Naive thymus-derived CD8-positive, alpha-beta T cell (primary cell): ENCODE data around the gene HERC3. TPM values are rescaled to one million over a fixed set of nuclear protein-coding genes. Genes with fewer than 3 reads are reported as not detected.

Experiments
- ATAC-seq, 2 donors: fragments of 150-1000 bp; cut with Tn5 transposase in 1 of 2; sonication (Bioruptor Pico), chemical (Tn5 transposase) in 1 of 2; 1 replicate in 1 of 2; 2 replicates in 1 of 2; pipeline ENCODE4 v1.10.0; 2021; ENCODE audit warnings: mild to moderate bottlenecking in 2 of 2, moderate library complexity in 2 of 2
- POLR2A ChIA-PET: fragments of 350-600 bp; sonication (Branson Sonifier 250); formaldehyde crosslinking; loops from one replicate; lab custom pipeline; 2021; ENCODE audit warnings: antibody characterized with exemption; lab: Charles Lee
- DNase-seq, 10 donors: peaks; one replicate each; pipeline versions ENCODE4 v3.0.0 to v3.0.0-alpha.2; 2020 to 2022
- H3K27ac Mint-ChIP-seq, 10 donors: one replicate each; pipeline ENCODE4 v1.8.0; 2020 to 2022; ENCODE audit warnings: mild to moderate bottlenecking in 10 of 10, mixed read lengths in 10 of 10, moderate library complexity in 4 of 10, inconsistent platforms in 1 of 10
- H3K27me3 Mint-ChIP-seq, 5 donors: one replicate each; pipeline ENCODE4 v1.8.0; 2021 to 2022; ENCODE audit warnings: mixed read lengths in 5 of 5
- H3K36me3 Mint-ChIP-seq, 3 donors: one replicate each; pipeline ENCODE4 v1.8.0; 2020 to 2022; ENCODE audit warnings: mixed read lengths in 3 of 3, mild to moderate bottlenecking in 2 of 3, inconsistent platforms in 1 of 3
- H3K4me1 Mint-ChIP-seq, 4 donors: one replicate each; pipeline ENCODE4 v1.8.0; 2021 to 2022; ENCODE audit warnings: mixed read lengths in 4 of 4
- H3K4me3 Mint-ChIP-seq, 10 donors: one replicate each; pipeline ENCODE4 v1.8.0; 2020 to 2022; ENCODE audit warnings: mild to moderate bottlenecking in 10 of 10, mixed read lengths in 10 of 10, moderate library complexity in 6 of 10, inconsistent platforms in 1 of 10
- H3K9me3 Mint-ChIP-seq, 9 donors: one replicate each; pipeline ENCODE4 v1.8.0; 2020 to 2022; ENCODE audit warnings: mixed read lengths in 9 of 9, mild to moderate bottlenecking in 3 of 9, inconsistent platforms in 1 of 9, moderate library complexity in 1 of 9
- polyA plus RNA-seq, 3 donors: library from polyadenylated mRNA; unstranded; fragments of 300-500 nt; fragmentation: Illumina TruSeq; gene quantifications; one replicate each; pipeline ENCODE4 v1.2.3, GENCODE V29; 2021
- total RNA-seq, 8 experiments: library from RNA in 2 of 8; stranded (reverse) in 2 of 8; gene quantifications; one replicate each; pipeline ENCODE4 v1.2.3 and lab custom pipeline; 2021 to 2026

The HERC3 gene
- total and polyA plus RNA-seq, 5 experiments from 2014 or later: 29.7 to 111 (median 37.1) TPM

DNA sequence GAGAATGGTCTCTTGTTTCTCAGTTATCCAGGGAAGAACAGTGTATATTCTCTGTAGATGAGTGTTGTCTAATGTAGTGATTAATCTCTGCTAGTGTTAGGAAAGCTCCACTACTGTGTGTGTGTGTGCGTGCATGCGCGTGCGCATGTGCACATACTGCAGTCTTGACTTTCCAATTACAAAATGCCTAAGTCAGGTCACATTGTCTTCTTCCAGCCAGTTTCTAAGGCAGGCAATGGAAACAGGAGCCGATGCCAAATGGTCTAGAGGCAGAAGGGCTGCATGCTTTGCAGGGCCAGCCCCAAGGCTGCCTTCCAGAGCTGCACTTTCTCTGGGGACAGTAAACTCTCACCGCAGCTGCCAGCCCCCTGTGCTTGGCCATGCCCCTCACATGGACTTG, 135.9 kb downstream of the HERC3 start:
- peaks cover 5 to 62% (median 14%) of the 10 kb centered on the region in 3 donors for H3K36me3 Mint-ChIP-seq
- POLR2A ChIA-PET: no interaction called here
- no peak for DNase-seq
- ATAC-seq: no peak
- H3K27ac Mint-ChIP-seq: peak overlapping the region in 2 of 10 donors; percentile 1 to 18
- no peak overlapping the region for H3K4me3 Mint-ChIP-seq
- no peaks in the 10 kb centered on the region for H3K27me3 Mint-ChIP-seq
- H3K4me1 Mint-ChIP-seq: peaks cover 0 to 2% (median 0%) of the 10 kb centered on the region in 4 donors
- H3K9me3 Mint-ChIP-seq: no peaks in the 10 kb centered on the region

DNA sequence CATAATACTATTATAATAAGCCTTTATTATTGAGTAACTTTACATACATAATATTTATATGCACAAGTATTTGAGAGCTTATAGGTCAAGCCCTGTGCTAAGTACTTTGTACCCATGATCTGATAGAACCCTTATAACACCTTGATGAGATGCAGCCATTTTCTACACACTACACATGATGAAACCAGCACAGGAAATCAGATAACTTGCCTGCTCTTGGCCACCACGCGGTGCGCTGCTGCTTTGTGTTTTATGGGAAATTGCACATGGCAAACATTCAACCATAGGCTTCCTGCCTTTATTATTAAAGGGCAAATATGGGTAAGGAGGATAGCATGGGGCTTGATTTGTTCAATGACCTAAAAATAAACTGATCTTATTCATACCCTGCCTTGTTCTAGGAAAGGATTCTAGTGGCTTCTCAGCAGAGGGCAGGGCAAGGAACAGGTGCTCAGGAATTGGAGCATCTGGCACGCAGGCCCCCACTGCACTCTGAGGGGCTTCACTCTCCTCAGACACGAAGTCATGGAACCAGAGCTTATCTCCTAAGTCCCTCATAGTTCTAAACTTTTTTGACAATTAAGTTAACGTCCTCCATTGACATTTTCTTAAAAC, 137.0 kb downstream of the HERC3 start:
- Mint-ChIP-seq H3K36me3 (peaks cover 5 to 53% (median 14%) of the 10 kb centered on the region in 3 donors), H3K4me3 (no peak overlapping the region), H3K4me1 (peaks cover 0 to 2% (median 0%) of the 10 kb centered on the region in 4 donors), H3K27me3 (no peaks in the 10 kb centered on the region), H3K27ac (peak overlapping the region in 1 of 10 donors; percentile 59), H3K9me3 (no peaks in the 10 kb centered on the region)
- DNase-seq: no peak
- ATAC-seq: no peak
- POLR2A ChIA-PET: no interaction called here

DNA sequence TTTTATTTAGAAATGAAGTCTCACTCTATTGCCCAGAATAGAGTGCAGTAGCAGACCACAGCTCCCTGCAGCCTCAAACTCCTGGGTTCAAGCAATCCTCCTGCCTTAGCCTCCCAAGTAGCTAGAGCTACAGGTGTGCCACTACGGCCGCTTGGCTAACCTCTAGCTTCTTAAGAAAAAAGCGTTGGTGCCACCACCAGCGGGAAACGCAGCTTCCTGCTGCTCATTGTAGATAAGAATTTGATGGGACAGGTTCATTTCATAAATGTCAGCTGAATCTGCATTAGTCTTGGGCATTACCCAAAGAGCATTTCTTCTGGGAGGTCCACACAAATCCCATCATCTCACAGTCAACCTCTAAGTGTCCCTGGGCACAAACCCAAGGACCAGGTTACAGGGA, 138.5 kb downstream of the HERC3 start:
- H3K4me1 Mint-ChIP-seq: peaks cover 0 to 2% (median 0%) of the 10 kb centered on the region in 4 donors
- H3K36me3 Mint-ChIP-seq: peaks cover 5 to 43% (median 11%) of the 10 kb centered on the region in 3 donors
- DNase-seq (no peak), ATAC-seq (no peak)
- H3K27me3 Mint-ChIP-seq: no peaks in the 10 kb centered on the region
- POLR2A ChIA-PET: no interaction called here
- peak overlapping the region in 6 of 10 donors; percentile 3 to 66 (median 34) for H3K27ac Mint-ChIP-seq
- no peak overlapping the region for H3K4me3 Mint-ChIP-seq
- no peaks in the 10 kb centered on the region for H3K9me3 Mint-ChIP-seq

DNA sequence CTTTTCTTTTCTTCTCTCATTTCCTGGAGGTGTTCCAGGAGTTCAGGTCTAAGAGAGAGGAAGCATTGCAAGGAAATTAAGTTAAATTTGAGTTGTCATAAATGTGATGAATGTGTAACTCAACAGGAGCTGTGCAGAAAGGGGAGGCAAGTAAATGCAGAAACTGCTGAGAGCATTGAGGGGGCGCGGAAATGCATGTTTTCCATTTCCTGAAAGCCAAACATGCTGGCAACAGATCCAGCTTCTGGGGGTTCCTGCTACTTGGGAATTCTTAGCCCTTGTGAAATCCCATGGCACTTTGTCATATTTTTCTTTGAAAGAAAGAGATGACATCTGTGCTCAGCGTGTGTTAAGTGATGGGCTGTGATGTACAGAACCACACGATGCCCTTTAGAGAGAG, 139.1 kb downstream of the HERC3 start:
- Mint-ChIP-seq H3K27ac (peak overlapping the region in 2 of 10 donors; percentile 19 to 25), H3K4me3 (no peak overlapping the region), H3K9me3 (no peaks in the 10 kb centered on the region), H3K27me3 (no peaks in the 10 kb centered on the region), H3K36me3 (peaks cover 5 to 38% (median 10%) of the 10 kb centered on the region in 3 donors), H3K4me1 (peaks cover 0 to 2% (median 0%) of the 10 kb centered on the region in 4 donors)
- POLR2A ChIA-PET: no interaction called here
- DNase-seq (no peak), ATAC-seq (no peak)

- no peak for ATAC-seq
- peaks cover 4 to 12% (median 9%) of the 10 kb centered on the region in 4 donors for H3K4me1 Mint-ChIP-seq
- H3K4me3 Mint-ChIP-seq: no peak overlapping the region
- H3K27me3 Mint-ChIP-seq: no peaks in the 10 kb centered on the region
- DNase-seq: no peak
- POLR2A ChIA-PET: no interaction called here
- peak overlapping the region in 1 of 10 donors; percentile 16 for H3K27ac Mint-ChIP-seq
- H3K36me3 Mint-ChIP-seq: peaks cover 0 to 24% (median 6%) of the 10 kb centered on the region in 3 donors
- H3K9me3 Mint-ChIP-seq: no peaks in the 10 kb centered on the region
Observed at GRCh38 chr4:88732714-88733368, 140.6 kb downstream of the HERC3 start.

DNA sequence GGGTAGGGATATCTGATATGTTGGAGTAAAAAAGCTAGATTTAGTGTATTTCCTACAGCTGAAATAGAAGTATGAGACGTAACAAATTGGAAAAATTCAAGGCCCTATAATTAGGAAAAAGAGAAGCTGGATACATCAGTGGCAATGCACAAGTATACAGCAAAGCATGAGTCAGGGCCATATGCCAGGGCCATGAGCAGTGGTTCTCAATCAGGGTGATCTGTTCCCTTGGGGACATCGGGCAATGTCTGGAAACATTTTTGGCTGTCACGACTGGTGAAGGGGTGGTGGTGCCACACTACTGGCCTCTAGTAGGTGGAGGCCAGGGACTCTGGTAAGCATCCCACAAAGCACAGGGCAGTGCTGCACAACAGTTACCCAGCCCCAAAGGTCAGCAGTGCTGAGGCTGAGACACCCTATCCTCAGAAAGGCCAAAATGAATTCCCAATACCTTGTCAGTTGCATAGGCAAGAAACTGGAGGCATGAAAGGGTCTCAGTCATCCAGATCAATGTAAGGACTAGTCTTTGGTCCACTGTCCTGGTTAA, 142.2 kb downstream of the HERC3 start:
- no peak for ATAC-seq
- DNase-seq: no peak
- Mint-ChIP-seq H3K9me3 (no peaks in the 10 kb centered on the region), H3K27me3 (no peaks in the 10 kb centered on the region), H3K36me3 (peaks cover 0 to 10% (median 4%) of the 10 kb centered on the region in 3 donors), H3K27ac (peak overlapping the region in 4 of 10 donors; percentile 8 to 71 (median 22)), H3K4me1 (peaks cover 9 to 23% (median 20%) of the 10 kb centered on the region in 4 donors), H3K4me3 (no peak overlapping the region)
- POLR2A ChIA-PET: no interaction called here

DNA sequence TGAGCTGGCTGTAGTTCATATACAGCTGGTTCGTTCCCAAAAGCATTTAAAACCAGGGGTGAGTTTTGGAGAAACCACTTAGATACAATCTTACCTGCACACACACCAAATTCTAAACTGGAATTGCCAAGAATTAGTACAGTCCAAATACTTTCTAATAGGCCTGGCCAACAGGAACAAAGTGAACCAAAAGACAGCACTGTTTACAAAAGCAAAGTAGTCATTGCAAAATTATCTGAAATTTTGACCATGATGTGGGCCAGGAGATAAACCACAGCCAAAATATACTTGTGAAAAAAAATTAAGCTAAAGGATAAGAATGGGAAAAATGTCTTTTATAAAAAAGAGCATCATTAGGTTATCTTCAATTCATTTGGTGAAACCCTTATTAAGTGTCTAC, 143.3 kb downstream of the HERC3 start:
- DNase-seq (no peak), ATAC-seq (no peak)
- peak overlapping the region in 1 of 10 donors; percentile 30 for H3K27ac Mint-ChIP-seq
- POLR2A ChIA-PET: interaction anchor here (0.7 kb wide), 1 partner anchor 17 kb away, joined by 3 read pairs; no protein-coding TSS in a partner anchor
- H3K27me3 Mint-ChIP-seq: no peaks in the 10 kb centered on the region
- H3K4me1 Mint-ChIP-seq: peaks cover 9 to 24% (median 22%) of the 10 kb centered on the region in 4 donors
- H3K36me3 Mint-ChIP-seq: peaks cover 0 to 3% (median 3%) of the 10 kb centered on the region in 3 donors
- H3K4me3 Mint-ChIP-seq: no peak overlapping the region
- H3K9me3 Mint-ChIP-seq: no peaks in the 10 kb centered on the region

GRCh38 chr4:88736264-88736663, 144.0 kb downstream of the HERC3 start:
- POLR2A ChIA-PET: interaction anchor here (0.7 to 1.4 kb wide), 2 partner anchors 17 to 144 kb away, joined by 3 to 5 read pairs; partner anchors contain the start of gene HERC3
- DNase-seq (no peak), ATAC-seq (no peak)
- H3K4me1 Mint-ChIP-seq: peaks cover 9 to 24% (median 21%) of the 10 kb centered on the region in 4 donors
- H3K27me3 Mint-ChIP-seq: no peaks in the 10 kb centered on the region
- H3K27ac Mint-ChIP-seq: peak overlapping the region in 2 of 10 donors; percentile 5 to 68
- no peaks in the 10 kb centered on the region for H3K36me3 Mint-ChIP-seq
- peak overlapping the region in 3 of 10 donors; percentile 3 to 74 (median 20) for H3K4me3 Mint-ChIP-seq
- H3K9me3 Mint-ChIP-seq: no peaks in the 10 kb centered on the region

DNA sequence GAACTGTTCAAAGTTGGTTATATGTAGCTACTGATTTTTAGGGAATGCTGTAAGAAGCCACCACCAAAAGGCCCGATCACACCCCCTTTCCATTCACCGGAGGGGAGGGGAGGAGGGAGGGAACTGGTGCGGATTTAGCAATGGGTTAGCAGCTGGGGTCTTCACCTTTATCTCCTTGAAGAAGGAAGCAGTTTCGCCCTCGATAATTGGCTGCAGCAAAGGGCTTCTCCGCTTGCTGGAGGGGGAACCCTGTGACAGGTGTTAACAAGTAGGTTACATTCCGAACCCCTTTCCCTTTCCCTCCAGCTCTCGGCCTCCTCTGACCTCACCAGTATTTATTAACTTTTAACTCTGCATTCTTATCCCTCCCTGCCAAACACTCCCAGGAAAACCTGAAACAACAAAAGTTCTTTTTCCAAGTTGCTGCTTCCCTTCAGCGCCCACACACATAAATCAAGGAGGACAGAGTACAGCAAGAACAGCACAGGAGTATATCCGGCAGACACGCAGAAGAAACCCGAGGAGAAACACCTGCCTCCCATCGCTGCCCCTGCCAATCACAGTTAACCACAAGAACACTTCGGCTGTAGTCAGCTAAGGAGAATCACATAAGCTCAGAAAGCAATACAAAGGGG, 145.1 kb downstream of the HERC3 start:
- no peaks in the 10 kb centered on the region for H3K36me3 Mint-ChIP-seq
- DNase-seq (peak in 8 of 10 donors; percentile 2 to 65 (median 36)), ATAC-seq (peak; percentile 95 to 97)
- peaks cover 9 to 28% (median 21%) of the 10 kb centered on the region in 4 donors for H3K4me1 Mint-ChIP-seq
- no peaks in the 10 kb centered on the region for H3K27me3 Mint-ChIP-seq
- no peaks in the 10 kb centered on the region for H3K9me3 Mint-ChIP-seq
- peak overlapping the region; percentile 74 to 89 (median 83) for H3K4me3 Mint-ChIP-seq
- H3K27ac Mint-ChIP-seq: peak overlapping the region; percentile 24 to 89 (median 76)
- POLR2A ChIA-PET: interaction anchor here (1.4 kb wide), 1 partner anchor 145 kb away, joined by 5 read pairs; the partner anchor contains the start of gene HERC3

- DNase-seq (no peak), ATAC-seq (peak; percentile 11 to 25)
- no peaks in the 10 kb centered on the region for H3K36me3 Mint-ChIP-seq
- peaks cover 9 to 28% (median 21%) of the 10 kb centered on the region in 4 donors for H3K4me1 Mint-ChIP-seq
- H3K4me3 Mint-ChIP-seq: peak overlapping the region in 9 of 10 donors; percentile 74 to 89 (median 84)
- POLR2A ChIA-PET: interaction anchor here (1.0 kb wide), 1 partner anchor 18 kb away, joined by 3 read pairs; no protein-coding TSS in a partner anchor
- H3K9me3 Mint-ChIP-seq: no peaks in the 10 kb centered on the region
- H3K27me3 Mint-ChIP-seq: no peaks in the 10 kb centered on the region
- peak overlapping the region in 7 of 10 donors; percentile 9 to 89 (median 76) for H3K27ac Mint-ChIP-seq
Observed at GRCh38 chr4:88738180-88738579, 145.9 kb downstream of the HERC3 start.

DNA sequence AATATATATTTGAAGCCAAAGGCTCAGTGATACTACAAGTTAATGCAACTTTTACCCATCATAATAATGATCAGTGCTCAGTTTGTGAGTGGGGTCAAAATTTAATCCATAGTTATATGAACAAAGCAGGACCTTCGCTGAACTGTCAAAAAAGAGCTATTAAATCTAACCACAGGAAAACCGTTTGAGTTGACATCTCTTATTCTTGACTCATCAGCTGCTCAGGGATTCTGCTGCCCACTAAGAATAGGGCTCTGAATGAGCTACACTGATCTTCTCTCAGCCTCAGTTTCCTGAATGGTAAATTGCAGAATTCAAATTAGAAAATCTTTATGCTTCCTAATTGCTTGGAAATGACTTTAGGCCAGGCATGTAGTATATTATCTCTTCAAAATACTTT, 150.3 kb downstream of the HERC3 start:
- ATAC-seq (no peak), DNase-seq (no peak)
- Mint-ChIP-seq H3K4me1 (peaks cover 9 to 23% (median 14%) of the 10 kb centered on the region in 4 donors), H3K4me3 (no peak overlapping the region), H3K27ac (peak overlapping the region in 1 of 10 donors; percentile 5), H3K36me3 (no peaks in the 10 kb centered on the region), H3K9me3 (no peaks in the 10 kb centered on the region), H3K27me3 (peaks cover 0 to 12% (median 2%) of the 10 kb centered on the region in 5 donors)
- POLR2A ChIA-PET: no interaction called here

- DNase-seq (no peak), ATAC-seq (no peak)
- Mint-ChIP-seq H3K9me3 (no peaks in the 10 kb centered on the region), H3K27ac (no peak overlapping the region), H3K4me1 (peaks cover 1 to 12% (median 3%) of the 10 kb centered on the region in 4 donors), H3K4me3 (no peak overlapping the region), H3K27me3 (peaks cover 0 to 16% (median 4%) of the 10 kb centered on the region in 5 donors), H3K36me3 (no peaks in the 10 kb centered on the region)
- POLR2A ChIA-PET: no interaction called here
Observed at GRCh38 chr4:88743696-88744095, 151.4 kb downstream of the HERC3 start.
